GM12892 (cell line): ENCODE results near the gene PRKN.

Experiments used
- POLR2A ChIP-seq: IDR thresholded peaks from 2 replicates; pipeline ENCODE4 v1.6.1; 2011; ENCODE audit warnings: low read depth, low read length, control low read depth
- POLR2AphosphoS5 ChIP-seq: IDR thresholded peaks from 2 replicates; pipeline ENCODE4 v1.6.1; 2011; ENCODE audit warnings: low read depth, low read length, control low read depth
- TAF1 ChIP-seq: IDR thresholded peaks from 2 replicates; pipeline ENCODE4 v1.6.1; 2011; ENCODE audit warnings: low read depth, mild to moderate bottlenecking, control low read depth, low read length, borderline replicate concordance

DNA sequence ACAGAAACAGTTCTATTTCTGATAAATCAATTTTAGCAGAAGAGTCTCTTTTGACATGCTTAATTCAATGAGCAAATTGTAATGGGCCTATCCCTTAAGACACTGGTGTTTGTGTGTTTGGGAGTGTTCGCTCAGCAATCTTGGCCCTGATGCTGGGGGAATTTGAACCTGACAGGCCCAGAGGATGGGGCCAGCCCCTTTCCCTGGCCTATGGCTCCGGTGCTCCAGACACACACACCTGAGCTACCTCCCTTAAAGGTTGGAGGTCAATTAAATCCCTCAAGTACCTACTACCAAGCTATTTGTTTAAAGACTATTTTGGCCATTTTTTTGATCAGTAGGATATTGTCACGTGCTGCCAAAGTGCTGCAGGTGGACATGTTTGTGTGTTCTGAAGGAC, 549.3 kb downstream of the PRKN start:
- TF ChIP-seq POLR2A (no peak), POLR2AphosphoS5 (no peak), TAF1 (no peak)
